PC-3 (cell line): ENCODE measurements around the gene TUBAL3.

Experiments
- EZH2 ChIP-seq: fragments of 300-600 bp; sonication (generic); IDR thresholded peaks from one replicate; pipeline ENCODE4 v1.6.1; 2017; ENCODE audit warnings: antibody characterized with exemption, mild to moderate bottlenecking, low read length; ENCODE audit not compliant: unreplicated experiment
- TF ChIP-seq, protein P1 (sequence below): fragments of 300-600 bp; sonication (generic); conservative IDR thresholded peaks from 2 replicates; pipeline ENCODE4 v1.5.1; 2017; ENCODE audit warnings: antibody characterized with exemption, low read depth, mild to moderate bottlenecking, low read length

DNA sequence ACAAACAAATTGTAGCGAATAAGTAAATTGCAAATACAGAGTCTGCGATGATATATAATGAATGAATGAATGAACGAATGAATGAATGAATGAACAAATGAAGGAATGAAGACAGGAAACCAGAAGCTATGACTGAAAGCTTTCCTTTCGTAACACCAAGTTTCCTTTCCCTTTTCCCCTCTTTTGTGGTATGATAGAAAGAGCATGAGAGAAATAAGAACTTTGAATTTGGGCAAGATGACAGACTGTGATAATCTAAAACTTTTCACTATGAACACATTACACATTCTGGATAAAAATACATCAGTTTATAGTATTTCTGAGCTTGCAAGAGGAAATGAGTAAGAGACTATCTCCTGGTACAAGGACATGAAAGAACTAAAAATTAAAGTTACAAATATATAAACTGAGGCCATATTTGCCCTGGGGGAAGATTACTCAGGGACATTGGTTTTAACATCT lies 48.3 kb downstream of the TUBAL3 start:
- TF ChIP-seq, protein P1, sequence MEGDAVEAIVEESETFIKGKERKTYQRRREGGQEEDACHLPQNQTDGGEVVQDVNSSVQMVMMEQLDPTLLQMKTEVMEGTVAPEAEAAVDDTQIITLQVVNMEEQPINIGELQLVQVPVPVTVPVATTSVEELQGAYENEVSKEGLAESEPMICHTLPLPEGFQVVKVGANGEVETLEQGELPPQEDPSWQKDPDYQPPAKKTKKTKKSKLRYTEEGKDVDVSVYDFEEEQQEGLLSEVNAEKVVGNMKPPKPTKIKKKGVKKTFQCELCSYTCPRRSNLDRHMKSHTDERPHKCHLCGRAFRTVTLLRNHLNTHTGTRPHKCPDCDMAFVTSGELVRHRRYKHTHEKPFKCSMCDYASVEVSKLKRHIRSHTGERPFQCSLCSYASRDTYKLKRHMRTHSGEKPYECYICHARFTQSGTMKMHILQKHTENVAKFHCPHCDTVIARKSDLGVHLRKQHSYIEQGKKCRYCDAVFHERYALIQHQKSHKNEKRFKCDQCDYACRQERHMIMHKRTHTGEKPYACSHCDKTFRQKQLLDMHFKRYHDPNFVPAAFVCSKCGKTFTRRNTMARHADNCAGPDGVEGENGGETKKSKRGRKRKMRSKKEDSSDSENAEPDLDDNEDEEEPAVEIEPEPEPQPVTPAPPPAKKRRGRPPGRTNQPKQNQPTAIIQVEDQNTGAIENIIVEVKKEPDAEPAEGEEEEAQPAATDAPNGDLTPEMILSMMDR, result no peak
- no peak for TF ChIP-seq EZH2
